HEK293 (cell line): Measurements from ENCODE around the gene CDH6.

ENCODE experiments used
- CTCF ChIP-seq: fragments of 450-650 bp; formaldehyde crosslinking; IDR thresholded peaks from 2 replicates; pipeline ENCODE4 v1.5.1; 2016; ENCODE audit warnings: missing biosample characterization, missing genetic modification characterization
- GLI2 ChIP-seq: fragments of 450-650 bp; formaldehyde crosslinking; IDR thresholded peaks from 2 replicates; pipeline ENCODE4; 2017; ENCODE audit warnings: missing biosample characterization, missing genetic modification characterization, low read depth, borderline replicate concordance
- ZFP41 ChIP-seq: fragments of 450-650 bp; formaldehyde crosslinking; IDR thresholded peaks from 2 replicates; pipeline ENCODE4 v1.5.1; 2016; ENCODE audit warnings: missing biosample characterization, missing genetic modification characterization, borderline replicate concordance
- ZIC2 ChIP-seq: fragments of 450-650 bp; formaldehyde crosslinking; IDR thresholded peaks from 2 replicates; pipeline ENCODE4 v1.5.1; 2016; ENCODE audit warnings: missing biosample characterization, missing genetic modification characterization
- ZNF175 ChIP-seq: fragments of 450-650 bp; formaldehyde crosslinking; IDR thresholded peaks from 2 replicates; pipeline ENCODE4 v1.5.1; 2016; ENCODE audit warnings: missing biosample characterization, missing genetic modification characterization
- ZNF513 ChIP-seq: fragments of 450-650 bp; IDR thresholded peaks from 2 replicates; pipeline ENCODE4 v1.5.1; 2018; ENCODE audit warnings: missing biosample characterization, missing genetic modification characterization
- ZNF707 ChIP-seq: fragments of 450-650 bp; formaldehyde crosslinking; IDR thresholded peaks from 2 replicates; pipeline ENCODE4 v1.5.1; 2016; ENCODE audit warnings: missing biosample characterization, missing genetic modification characterization
- ZNF792 ChIP-seq: fragments of 450-650 bp; formaldehyde crosslinking; IDR thresholded peaks from 2 replicates; pipeline ENCODE4 v1.5.1; 2016; ENCODE audit warnings: missing biosample characterization, missing genetic modification characterization
- TF ChIP-seq, protein P1 (sequence below): fragments of 450-650 bp; formaldehyde crosslinking; IDR thresholded peaks from 2 replicates; pipeline ENCODE4 v1.5.1; 2016; ENCODE audit warnings: missing biosample characterization, missing genetic modification characterization

GRCh38 chr5:31250201-31250600 is 56.7 kb downstream of the CDH6 start:
- no peak for TF ChIP-seq ZNF792 (tag by site-specific recombination)
- TF ChIP-seq ZNF175 (tag by site-specific recombination), result no peak
- no peak for TF ChIP-seq CTCF (tag by site-specific recombination)
- no peak for TF ChIP-seq ZIC2 (tag by site-specific recombination)
- TF ChIP-seq GLI2 (tag by site-specific recombination), result no peak
- TF ChIP-seq ZFP41 (tag by site-specific recombination), result no peak
- TF ChIP-seq ZNF707, result no peak
- TF ChIP-seq ZNF513 (tag by site-specific recombination), result no peak
- TF ChIP-seq, protein P1, sequence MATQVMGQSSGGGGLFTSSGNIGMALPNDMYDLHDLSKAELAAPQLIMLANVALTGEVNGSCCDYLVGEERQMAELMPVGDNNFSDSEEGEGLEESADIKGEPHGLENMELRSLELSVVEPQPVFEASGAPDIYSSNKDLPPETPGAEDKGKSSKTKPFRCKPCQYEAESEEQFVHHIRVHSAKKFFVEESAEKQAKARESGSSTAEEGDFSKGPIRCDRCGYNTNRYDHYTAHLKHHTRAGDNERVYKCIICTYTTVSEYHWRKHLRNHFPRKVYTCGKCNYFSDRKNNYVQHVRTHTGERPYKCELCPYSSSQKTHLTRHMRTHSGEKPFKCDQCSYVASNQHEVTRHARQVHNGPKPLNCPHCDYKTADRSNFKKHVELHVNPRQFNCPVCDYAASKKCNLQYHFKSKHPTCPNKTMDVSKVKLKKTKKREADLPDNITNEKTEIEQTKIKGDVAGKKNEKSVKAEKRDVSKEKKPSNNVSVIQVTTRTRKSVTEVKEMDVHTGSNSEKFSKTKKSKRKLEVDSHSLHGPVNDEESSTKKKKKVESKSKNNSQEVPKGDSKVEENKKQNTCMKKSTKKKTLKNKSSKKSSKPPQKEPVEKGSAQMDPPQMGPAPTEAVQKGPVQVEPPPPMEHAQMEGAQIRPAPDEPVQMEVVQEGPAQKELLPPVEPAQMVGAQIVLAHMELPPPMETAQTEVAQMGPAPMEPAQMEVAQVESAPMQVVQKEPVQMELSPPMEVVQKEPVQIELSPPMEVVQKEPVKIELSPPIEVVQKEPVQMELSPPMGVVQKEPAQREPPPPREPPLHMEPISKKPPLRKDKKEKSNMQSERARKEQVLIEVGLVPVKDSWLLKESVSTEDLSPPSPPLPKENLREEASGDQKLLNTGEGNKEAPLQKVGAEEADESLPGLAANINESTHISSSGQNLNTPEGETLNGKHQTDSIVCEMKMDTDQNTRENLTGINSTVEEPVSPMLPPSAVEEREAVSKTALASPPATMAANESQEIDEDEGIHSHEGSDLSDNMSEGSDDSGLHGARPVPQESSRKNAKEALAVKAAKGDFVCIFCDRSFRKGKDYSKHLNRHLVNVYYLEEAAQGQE (tag by site-specific recombination), result no peak
